Activated naive CD8-positive, alpha-beta T cell treated with anti-CD3 and anti-CD28 coated beads, Interleukin-2, amount 10 ng/mL, durations not matched to agents 7 days and 5 days (primary cell): ENCODE data around the gene SH3RF1. TPM values are rescaled to one million over a fixed set of nuclear protein-coding genes. Genes with fewer than 3 reads are reported as not detected.

Source experiments
- ATAC-seq: fragments of 150-1000 bp; cut with Tn5 transposase; one replicate; pipeline ENCODE4 v1.10.0; 2021; ENCODE audit warnings: low read depth, moderate library complexity
- POLR2A ChIA-PET: fragments of 350-600 bp; sonication (Branson Sonifier 250); formaldehyde crosslinking; loops from one replicate; lab custom pipeline; 2021; ENCODE audit warnings: antibody characterized with exemption; lab: Charles Lee
- DNase-seq: peaks from one replicate; pipeline ENCODE4 v3.0.0; 2021
- H3K27ac Mint-ChIP-seq: one replicate; pipeline ENCODE4 v1.8.0; 2022; ENCODE audit warnings: mild to moderate bottlenecking, mixed read lengths
- H3K27me3 Mint-ChIP-seq: one replicate; pipeline ENCODE4 v1.8.0; 2022; ENCODE audit warnings: mild to moderate bottlenecking, moderate library complexity, mixed read lengths
- H3K36me3 Mint-ChIP-seq: one replicate; pipeline ENCODE4 v1.8.0; 2021; ENCODE audit warnings: mild to moderate bottlenecking, mixed read lengths
- H3K4me1 Mint-ChIP-seq: one replicate; pipeline ENCODE4 v1.8.0; 2021; ENCODE audit warnings: mixed read lengths
- H3K4me3 Mint-ChIP-seq: one replicate; pipeline ENCODE4 v1.8.0; 2022; ENCODE audit warnings: mild to moderate bottlenecking, moderate library complexity, mixed read lengths
- H3K9me3 Mint-ChIP-seq: one replicate; pipeline ENCODE4 v1.8.0; 2021; ENCODE audit warnings: mixed read lengths
- total RNA-seq, 2 experiments: library from RNA; stranded (reverse); gene quantifications; one replicate each; pipeline ENCODE4 v1.2.3, GENCODE V29; 2021

SH3RF1 gene
- total RNA-seq, 2 experiments from 2014 or later, result 0.14 TPM; not detected in 1

DNA sequence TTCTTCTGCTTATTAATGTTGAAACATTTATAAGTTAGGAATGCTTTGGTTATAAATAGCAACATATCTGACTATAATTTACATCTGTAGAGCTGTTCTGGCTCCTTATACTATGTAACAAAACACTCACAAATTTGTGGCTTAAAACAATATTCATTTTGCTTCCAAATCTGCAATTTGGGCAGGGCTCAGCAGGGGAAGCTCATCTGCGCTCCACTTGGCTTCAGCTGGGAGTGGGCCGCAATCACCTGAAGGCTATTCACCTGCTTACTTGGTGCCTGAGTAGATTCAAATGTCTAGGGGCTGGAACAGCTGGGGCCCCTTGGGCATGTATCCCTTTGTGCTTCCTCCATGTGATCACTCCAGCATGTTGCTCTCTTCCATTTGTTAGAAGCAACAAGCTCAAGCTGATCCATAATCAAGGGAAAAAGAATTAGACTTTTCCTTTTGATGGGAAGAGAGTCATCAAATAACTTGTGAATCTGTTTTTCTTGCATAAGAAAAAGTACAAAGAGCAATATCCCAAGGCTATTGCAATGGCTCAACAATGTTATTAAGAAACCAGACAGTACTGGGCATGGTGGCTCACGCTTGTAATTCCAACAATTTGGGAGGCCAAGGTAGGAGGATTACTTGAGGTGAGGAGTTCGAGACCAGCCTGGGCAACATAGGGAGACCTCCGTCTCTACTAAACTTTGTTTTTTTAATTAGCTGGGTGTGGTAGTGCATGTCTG, 225.9 kb downstream of the SH3RF1 start:
- no peak overlapping the region for H3K27ac Mint-ChIP-seq
- H3K36me3 Mint-ChIP-seq, result no peaks in the 10 kb centered on the region
- H3K27me3 Mint-ChIP-seq, result peaks cover 2% of the 10 kb centered on the region
- no peaks in the 10 kb centered on the region for H3K9me3 Mint-ChIP-seq
- POLR2A ChIA-PET, result no interaction called here
- H3K4me1 Mint-ChIP-seq, result no peaks in the 10 kb centered on the region
- ATAC-seq (no peak), DNase-seq (no peak)
- H3K4me3 Mint-ChIP-seq, result no peak overlapping the region
